ENCODE results near the gene ADAMTSL5. TPM values are rescaled to one million over a fixed set of nuclear protein-coding genes. Genes with fewer than 3 reads are reported as not detected.

ADAMTSL5 gene
- total RNA-seq, 2 donors from 2014 or later: 14.5 to 27.2 TPM

GRCh38 chr19:1486720-1487575 is 25.9 kb downstream of the ADAMTSL5 start:
- no peak for DNase-seq (ENCODE audit: low spot score)
- no peak overlapping the region for H3K4me3 ChIP-seq
- no peaks in the 10 kb centered on the region for H3K36me3 ChIP-seq
- H3K9me3 ChIP-seq: no peaks in the 10 kb centered on the region
- peaks cover 0 to 17% of the 10 kb centered on the region in 2 donors for H3K4me1 ChIP-seq
- no peaks in the 10 kb centered on the region for H3K27me3 ChIP-seq
- no peak for TF ChIP-seq CTCF (IDR thresholded peaks at IDR 0.05)
- H3K27ac ChIP-seq: no peak overlapping the region

GRCh38 chr19:1483979-1484428 is 28.8 kb downstream of the ADAMTSL5 start:
- no peak for TF ChIP-seq CTCF (IDR thresholded peaks at IDR 0.05)
- no peak for DNase-seq (ENCODE audit: low spot score)
- H3K36me3 ChIP-seq: no peaks in the 10 kb centered on the region
- no peaks in the 10 kb centered on the region for H3K9me3 ChIP-seq
- no peak overlapping the region for H3K27ac ChIP-seq
- H3K4me1 ChIP-seq: no peaks in the 10 kb centered on the region
- no peaks in the 10 kb centered on the region for H3K27me3 ChIP-seq
- no peak overlapping the region for H3K4me3 ChIP-seq

- TF ChIP-seq CTCF (IDR thresholded peaks at IDR 0.05): no peak
- peaks cover 0 to 5% of the 10 kb centered on the region in 2 donors for H3K4me1 ChIP-seq
- no peaks in the 10 kb centered on the region for H3K9me3 ChIP-seq
- H3K27me3 ChIP-seq: no peaks in the 10 kb centered on the region
- H3K27ac ChIP-seq: no peak overlapping the region
- H3K36me3 ChIP-seq: no peaks in the 10 kb centered on the region
- DNase-seq (ENCODE audit: low spot score): no peak
- no peak overlapping the region for H3K4me3 ChIP-seq
Observed at GRCh38 chr19:1483131-1483978, 29.5 kb downstream of the ADAMTSL5 start.

- H3K27me3 ChIP-seq: no peaks in the 10 kb centered on the region
- no peak overlapping the region for H3K27ac ChIP-seq
- DNase-seq (ENCODE audit: low spot score): no peak
- TF ChIP-seq CTCF (IDR thresholded peaks at IDR 0.05): no peak
- no peaks in the 10 kb centered on the region for H3K9me3 ChIP-seq
- no peaks in the 10 kb centered on the region for H3K36me3 ChIP-seq
- H3K4me1 ChIP-seq: peaks cover 2 to 13% of the 10 kb centered on the region in 2 donors
- H3K4me3 ChIP-seq: no peak overlapping the region
Observed at GRCh38 chr19:1482361-1483130, 30.3 kb downstream of the ADAMTSL5 start.

GRCh38 chr19:1481893-1482360 is 30.9 kb downstream of the ADAMTSL5 start:
- Histone ChIP-seq H3K4me3 (no peak overlapping the region), H3K9me3 (no peaks in the 10 kb centered on the region), H3K4me1 (peaks cover 2 to 17% of the 10 kb centered on the region in 2 donors), H3K27me3 (no peaks in the 10 kb centered on the region), H3K27ac (no peak overlapping the region), H3K36me3 (no peaks in the 10 kb centered on the region)
- DNase-seq (ENCODE audit: low spot score): no peak
- no peak for TF ChIP-seq CTCF (IDR thresholded peaks at IDR 0.05)
